Measurements from ENCODE around the gene BAZ1A.

DNA sequence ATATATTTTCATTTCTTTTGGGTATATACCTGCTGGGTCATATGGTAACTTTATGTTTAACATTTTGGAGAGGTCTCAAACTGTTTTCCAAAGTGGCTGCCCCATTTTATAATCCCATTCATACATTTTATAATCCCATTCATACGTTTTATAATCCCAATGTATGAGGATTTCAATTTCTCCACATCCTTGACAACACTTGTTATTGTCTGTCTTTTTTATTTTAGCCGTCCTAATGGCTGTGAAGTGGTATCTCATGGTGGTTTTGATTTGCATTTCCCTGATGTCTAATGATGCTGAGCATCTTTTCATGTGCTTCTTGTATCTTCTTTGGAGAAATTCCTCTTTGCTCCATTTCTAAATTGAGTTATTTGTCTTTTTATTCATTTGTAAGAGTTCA, 154.0 kb downstream of the BAZ1A start:
- TF ChIP-seq, protein P1, sequence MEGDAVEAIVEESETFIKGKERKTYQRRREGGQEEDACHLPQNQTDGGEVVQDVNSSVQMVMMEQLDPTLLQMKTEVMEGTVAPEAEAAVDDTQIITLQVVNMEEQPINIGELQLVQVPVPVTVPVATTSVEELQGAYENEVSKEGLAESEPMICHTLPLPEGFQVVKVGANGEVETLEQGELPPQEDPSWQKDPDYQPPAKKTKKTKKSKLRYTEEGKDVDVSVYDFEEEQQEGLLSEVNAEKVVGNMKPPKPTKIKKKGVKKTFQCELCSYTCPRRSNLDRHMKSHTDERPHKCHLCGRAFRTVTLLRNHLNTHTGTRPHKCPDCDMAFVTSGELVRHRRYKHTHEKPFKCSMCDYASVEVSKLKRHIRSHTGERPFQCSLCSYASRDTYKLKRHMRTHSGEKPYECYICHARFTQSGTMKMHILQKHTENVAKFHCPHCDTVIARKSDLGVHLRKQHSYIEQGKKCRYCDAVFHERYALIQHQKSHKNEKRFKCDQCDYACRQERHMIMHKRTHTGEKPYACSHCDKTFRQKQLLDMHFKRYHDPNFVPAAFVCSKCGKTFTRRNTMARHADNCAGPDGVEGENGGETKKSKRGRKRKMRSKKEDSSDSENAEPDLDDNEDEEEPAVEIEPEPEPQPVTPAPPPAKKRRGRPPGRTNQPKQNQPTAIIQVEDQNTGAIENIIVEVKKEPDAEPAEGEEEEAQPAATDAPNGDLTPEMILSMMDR (IDR thresholded peaks at IDR 0.05): no peak
- no peak for TF ChIP-seq POLR2A (IDR thresholded peaks at IDR 0.05)

Measured in prostate gland (tissue), 2 donors.